ENCODE measurements around the gene ITPRIP.

Gene ITPRIP

DNA sequence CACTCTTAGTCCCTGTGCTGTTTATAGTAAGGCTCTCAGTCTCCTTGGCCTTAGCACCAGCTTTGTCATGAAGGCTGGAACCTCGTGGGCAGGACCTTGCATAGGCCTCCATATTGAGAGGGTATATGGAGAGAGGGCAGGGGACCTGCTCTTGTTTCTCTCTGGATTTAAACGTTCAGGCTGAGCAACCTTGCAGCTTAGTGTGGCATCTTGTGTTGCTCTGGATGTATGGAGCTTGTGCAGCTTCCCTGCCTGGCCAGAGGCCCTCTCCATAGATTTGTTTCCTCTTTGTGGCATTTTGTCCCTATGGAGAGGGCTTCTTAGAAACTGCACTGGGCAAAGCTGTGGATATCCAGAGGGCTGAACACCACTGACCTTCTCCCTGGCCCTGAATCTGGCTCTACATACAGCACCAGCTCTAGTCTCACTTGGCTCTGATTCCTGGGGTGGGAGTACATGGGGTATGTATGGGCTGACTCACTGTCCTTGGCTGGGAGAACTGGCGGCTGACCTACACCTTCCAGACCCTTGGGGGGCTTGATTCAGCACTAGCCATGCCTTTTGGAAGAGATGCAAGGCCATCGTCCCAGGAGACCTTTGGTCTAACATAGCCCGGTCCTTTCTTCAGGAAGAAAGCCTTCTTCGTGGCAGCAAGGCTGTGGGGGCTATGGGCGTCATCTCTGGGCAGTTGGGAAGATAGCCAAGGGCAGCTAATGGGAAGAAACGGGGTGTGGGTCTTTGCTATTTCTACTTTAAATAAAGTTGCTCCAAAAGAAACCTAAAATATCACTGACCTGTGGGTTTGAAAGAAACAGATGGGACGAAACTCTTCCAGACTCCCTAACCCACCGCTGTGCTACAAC is 30.5 kb downstream of the ITPRIP start:
- no peak for DNase-seq (ENCODE audit: low read depth)

DNA sequence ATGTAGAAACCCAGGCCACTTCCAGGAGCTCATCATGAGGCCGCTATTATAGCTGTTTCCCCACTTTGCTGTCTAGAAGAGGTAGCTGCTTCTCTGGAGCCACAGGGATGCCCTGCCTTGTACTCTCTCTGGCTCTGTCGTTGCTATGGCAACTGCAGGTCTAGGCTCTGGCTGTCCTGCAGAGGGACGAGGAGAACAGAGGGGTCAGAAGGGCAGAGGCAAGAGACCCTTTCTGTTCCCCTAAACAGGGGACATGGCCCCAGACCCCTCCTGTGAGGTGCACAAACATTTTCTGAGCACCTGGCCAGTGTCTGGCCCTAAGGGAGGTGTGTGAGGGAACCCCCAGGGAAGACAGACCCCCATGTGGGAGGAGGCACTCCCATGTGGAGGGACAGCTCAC is 31.4 kb downstream of the ITPRIP start:
- no peak for DNase-seq (ENCODE audit: low read depth)

DNA sequence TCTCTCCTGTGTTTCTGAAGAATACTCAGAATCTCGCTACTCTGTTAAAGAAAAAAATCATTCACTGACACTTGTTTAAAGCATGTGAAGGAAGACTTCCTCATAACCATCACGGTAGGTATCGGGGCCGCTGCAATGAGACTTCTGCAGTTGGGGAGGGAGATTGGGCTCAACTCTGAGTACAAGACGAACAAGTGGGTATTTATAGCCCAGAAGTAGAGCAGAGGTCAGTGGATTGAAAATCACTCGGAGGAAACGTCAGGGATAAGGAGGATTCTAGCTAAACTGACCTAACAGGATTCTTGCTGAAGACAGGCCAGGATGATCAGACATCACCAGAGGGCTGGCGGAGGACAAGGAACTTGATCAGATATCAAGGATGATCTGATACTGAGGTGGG is 33.3 kb downstream of the ITPRIP start:
- DNase-seq (ENCODE audit: low read depth) = no peak

DNA sequence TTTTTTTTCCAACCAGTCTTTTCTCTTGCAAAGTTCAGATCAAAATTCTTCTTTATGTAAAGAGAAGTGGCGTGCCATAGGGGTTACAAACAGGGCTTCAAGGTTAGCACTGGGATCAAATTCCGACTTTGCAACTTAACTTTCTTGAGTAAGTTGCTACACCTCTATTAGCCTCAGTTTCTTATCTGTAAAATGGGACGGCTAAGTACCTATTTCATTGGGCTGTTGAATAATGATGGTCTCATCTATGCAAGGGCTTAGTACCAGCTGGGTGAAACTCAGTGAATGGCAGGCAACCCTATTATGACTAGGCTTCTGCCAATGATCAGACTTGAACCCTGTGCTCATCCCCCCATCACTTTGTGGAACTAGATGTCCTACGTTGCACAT is 33.9 kb downstream of the ITPRIP start:
- DNase-seq (ENCODE audit: low read depth) = no peak

DNA sequence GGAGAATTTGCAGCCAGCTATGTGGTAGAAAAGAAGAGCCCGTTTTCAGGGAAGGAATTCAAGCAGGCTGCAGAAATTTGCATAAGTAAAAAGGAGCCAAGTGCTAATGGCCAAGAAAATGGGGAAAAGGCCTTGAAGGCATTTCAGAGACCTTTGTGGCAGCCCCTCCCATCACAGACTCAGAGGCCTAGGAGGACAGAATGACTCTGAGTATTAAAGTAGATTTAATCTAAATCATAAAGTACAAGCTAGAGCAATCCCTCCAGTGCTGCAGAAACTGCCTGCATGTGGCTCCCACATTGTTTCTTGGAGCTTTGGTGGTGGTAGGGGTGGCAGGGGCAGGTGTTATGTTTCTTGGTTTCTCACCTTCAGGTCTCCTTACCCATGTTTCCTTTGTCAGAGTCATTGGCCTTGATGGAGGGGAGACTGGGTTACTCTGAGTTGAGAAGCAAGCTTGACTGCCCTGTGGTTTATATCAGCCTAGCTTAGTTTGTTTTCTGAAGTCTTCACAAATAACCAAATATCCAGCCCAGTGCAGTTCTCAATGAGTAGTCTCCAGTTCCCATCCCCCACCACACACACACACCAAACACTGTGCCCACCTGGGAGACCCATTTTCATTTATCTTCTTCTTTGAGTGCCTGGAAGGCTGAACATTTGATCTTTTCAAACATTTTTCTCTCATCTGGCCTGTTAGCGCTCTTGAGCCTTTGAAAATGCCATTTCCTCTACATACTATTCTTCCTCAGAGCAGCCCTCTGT is 34.5 kb downstream of the ITPRIP start:
- DNase-seq (ENCODE audit: low read depth) = no peak

DNA sequence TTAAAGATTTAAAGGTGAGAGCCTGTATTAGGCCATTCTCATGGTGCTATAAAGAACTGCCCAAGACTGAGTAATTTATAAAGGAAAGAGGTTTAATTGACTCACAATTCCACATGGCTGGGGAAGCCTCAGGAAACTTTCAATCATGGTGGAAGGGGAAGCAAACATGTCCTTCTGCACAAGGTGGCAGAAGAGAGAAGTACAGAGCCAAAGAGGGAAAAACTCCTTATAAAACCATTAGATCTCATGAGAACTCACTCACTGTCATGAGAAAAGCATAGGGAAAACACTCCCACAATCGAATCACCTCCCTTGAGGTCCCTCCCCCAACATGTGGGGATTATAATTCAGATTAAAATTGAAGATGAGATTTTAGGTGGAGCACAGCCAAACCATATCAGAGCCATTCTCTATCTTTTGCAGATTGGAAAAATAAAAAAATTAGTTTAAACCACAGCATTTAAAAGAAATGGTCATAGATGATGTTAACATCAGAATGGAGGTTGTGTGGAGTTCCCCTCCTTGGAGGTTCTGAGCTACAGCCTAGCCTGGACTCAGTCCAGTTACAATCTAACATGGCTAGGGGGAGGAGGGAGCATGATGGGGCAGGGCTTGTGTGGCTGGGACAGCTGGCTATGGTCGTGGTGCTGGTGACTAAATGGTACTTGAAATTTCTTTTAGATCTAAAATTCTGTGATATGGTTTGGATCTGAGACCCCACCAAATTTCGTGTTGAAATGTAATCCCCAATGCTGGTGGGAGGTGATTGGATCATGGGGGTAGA is 36.2 kb downstream of the ITPRIP start:
- DNase-seq (ENCODE audit: low read depth) = no peak

DNA sequence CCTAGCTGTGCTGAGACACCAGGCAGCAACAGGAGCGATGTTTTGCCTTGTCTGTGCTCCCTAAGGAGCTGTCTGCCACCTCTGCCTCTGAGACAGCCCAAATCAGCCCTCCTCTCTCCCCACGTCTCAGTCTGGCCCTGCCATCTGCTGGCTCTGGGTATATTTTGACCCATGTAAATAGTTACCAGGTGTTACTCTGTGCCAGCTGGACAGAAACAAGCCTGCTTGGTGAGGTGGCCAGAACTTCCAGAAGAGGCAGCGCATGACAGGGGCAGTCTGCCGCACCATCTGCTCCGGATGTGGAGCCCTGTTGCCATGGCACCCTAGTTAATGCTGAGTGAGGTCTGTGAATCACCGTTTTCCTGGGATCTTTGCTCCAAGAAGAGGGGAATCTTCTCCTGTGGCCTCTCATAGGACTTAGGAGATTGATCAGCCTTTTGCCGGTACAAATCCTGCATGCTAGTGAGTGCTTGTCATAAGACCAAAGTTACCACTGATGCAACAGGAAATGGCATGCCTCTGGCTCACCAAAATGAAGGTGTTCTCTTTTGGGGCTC is 37.5 kb downstream of the ITPRIP start:
- DNase-seq (ENCODE audit: low read depth) = peak; percentile 95

DNA sequence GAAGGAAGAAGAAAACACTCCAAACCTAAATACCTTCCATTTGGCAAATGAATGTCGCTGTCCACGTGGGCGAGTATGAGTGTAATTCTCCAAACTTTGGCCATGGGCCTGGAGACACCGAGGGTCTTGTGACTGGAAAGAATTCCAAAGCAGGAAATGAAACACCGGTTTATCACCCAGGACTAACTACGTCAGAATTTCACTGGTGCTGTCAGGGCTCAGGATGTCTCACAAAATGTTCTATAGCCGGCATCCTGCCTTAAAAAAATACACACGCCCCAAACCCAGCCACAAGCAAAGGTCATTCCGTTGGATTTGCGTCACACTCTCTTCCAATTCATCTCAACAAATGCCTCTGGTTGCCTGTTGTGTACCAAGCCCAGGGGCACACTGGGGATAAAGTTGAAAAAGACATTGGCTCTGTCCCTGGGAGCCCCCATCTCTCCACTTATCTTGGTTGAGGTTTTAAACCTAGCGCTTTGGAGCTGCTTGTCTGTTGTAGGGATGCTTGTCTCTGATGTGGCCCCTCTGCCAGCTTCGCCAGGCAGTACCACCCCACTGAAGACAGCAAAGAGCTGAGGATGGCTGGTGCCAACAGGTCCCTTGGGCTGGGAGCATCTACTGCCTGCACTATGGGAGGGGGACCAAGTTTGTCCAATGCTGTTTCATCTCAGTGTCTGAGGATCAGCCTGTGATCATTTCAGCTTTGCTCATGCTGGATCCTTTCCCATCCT is 38.1 kb downstream of the ITPRIP start:
- peak; percentile 84 for DNase-seq (ENCODE audit: low read depth)

DNA sequence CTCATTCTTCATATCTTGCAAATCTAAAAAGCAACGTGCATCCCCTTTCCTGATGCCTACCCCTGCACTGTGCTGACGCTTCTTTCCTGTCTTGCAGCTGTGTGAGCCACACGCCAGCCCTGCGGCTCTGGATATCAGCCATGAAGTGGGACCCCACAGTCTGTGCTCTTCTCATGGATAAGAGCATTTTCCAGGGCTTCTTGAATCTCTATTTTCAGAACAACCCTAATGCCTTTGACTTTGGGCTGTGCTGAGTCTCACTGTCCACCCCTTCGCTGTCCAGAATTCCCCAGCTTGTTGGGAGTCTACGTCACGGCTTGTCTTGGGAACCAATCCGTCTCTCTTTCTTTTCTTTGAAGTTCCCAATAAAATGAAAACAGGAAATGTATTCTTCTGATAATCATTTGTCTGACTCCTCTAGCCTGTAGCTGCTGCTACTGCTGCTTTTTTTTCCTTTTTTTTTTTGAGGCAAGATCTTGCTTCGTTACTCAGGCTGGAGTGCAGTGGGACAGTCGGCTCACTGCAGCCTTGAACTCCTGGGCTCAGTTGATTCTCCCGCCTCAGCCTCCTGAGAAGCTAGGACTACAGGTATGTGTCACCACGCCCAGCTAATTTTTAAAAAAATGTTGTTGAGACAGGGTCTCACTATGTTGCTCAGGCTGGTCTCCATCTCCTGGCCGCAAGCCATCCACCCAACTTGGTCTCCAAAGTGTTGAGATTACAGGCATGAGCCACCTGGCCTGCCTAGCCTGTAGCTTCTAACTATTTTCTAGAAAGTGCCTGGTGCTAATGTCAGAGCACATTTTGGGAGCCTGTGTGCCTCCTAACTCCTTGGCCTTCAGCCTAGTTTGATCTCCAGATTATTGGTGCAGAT is 39.0 kb downstream of the ITPRIP start:
- DNase-seq (ENCODE audit: low read depth) = no peak

DNA sequence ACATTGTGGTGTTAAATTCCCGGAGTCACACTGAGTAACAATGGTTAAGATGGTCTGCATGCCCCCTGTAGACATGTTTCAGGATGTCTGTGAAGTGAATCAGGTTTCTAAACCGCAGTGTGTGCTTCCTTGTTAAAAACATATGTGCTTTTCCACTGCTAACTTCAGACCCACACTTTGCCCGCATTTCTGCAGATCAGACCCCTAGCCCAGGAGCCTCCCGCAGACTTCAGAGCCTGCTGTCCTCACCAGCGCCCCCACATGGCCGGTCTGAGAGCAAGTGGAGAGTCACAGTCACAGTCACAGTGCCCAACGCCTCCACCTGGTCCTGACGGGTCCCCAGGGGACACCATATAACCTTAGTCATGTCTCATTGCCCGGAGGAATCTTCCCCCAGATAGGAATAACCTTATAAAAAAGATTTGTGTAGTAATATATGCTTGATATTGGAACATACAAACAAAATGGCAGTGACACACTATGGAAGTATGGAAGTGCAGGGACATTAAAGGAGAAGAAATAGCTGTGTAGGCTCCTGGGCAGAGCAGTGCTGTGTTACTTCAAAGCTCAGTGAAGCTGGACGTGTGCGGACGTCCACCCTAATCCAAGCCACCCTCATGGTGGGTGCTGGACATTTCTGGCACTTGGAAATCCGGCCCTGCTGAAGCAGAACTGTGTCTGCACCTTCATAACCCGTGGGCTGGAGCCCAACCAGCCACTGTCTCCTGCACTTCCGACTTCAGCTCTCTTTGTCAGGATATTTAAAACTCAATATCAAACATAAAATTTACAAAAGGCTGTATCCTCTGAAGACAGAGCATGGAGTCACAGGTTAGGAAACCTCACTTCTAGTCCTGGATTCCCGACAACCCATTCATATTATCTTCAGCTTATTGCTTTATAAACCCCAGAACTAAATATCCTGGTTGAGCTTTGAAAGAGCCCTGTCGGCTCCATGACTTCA is 40.3 kb downstream of the ITPRIP start:
- no peak for DNase-seq (ENCODE audit: low read depth)

DNA sequence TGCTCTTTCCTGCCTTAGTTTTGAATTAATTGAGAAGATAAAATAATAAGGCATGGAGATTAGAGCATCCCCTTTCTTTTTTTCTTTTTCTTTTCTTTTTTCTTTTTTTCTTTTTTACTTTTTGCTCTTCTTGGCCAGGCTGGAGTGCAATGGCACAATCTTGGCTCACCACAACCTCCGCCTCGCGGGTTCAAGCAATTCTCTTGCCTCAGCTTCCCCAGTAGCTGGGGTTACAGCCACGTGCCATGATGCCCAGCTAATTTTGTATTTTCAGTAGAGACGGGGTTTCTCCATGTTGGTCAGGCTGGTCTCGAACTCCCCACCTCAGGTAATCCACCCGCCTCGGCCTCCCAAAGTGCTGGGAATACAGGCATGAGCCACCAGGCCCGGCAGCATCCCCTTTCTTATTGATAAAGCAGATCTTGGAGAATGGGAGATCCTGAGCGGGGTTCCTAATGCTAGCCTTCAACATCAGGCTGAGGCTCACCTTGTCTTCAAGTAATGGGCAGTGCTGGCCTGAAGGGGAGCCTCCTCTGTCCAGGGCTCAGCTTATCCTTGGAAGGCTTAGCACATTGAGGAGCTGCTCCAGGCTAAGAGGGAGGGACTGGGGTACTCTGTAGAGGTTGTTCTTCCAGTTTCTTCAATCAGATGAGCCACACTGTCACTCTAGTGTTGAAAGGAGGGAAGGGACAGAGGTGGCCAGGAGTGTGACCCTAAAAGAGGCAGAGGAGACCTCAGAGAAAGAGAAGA is 41.4 kb downstream of the ITPRIP start:
- DNase-seq (ENCODE audit: low read depth) = no peak

DNA sequence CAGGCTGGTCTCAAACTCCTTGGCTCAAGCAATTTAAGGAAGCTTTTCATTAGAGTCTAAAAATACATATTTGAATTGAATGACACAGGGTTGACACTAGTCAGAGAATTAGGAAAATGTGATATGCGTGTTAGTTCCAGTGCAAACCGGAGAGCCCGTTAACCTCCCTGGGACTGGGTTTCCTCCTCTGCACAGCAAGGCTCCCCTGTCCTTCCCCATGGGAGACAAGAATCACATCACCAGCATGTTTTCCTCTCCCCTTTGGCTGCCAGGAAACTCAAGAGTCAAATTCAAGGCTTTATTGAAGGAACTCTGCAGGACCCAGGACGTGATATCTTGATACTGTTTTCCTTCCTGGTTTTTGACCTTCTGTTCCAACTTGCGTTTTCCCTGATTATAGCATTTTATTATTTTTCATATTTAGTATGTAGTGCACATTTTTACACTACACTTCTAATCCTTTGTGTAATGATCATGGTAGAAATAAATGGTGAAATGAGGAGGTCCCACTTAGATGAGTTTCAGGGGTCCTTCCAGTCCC is 44.4 kb downstream of the ITPRIP start:
- no peak for DNase-seq (ENCODE audit: low read depth)

DNA sequence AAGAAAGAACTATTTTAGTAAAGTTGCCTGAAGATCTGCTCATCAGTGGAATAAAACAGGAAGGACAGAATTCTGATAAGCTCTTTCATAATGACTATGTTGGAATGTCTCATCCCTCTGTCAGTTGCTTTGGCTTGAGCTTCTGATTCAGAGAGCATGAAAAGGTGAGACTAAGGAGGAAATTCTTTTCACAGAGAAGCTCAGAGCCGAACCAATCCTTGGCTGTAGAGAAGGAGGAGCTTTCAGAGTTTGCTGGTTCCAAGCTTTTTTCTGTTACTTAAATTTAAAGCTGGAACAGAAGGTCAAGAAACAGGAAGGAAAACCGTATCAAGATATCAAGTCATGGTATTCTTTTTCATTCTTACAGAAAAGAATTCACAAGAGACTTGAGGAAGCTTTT is 45.3 kb downstream of the ITPRIP start:
- peak; percentile 10 for DNase-seq (ENCODE audit: low read depth)

DNA sequence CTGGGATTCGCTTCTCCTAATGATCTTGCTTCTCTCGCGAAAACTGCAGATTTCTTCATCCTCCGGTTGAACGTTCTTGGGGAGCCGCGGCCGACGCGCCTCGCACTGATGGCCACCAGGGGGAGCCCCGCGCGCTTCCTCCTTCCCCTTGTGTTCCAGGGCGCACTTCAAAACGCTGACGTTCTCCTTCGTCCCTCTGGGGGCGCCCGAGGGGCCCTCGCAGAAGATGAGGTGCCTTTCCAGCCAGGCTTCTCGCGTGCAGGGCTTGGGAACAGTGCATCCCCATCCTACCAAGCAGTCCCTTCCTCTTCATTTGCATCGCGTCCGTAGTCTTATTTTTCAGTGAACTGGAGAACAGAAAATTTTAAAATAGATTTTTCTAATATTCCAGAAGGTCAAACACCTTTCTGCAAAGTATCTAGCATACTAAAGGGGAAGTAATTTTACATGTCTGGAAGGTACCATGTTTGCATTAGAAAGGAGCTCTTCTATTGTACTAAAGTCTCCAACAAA is 46.8 kb downstream of the ITPRIP start:
- peak; percentile 29 for DNase-seq (ENCODE audit: low read depth)

DNA sequence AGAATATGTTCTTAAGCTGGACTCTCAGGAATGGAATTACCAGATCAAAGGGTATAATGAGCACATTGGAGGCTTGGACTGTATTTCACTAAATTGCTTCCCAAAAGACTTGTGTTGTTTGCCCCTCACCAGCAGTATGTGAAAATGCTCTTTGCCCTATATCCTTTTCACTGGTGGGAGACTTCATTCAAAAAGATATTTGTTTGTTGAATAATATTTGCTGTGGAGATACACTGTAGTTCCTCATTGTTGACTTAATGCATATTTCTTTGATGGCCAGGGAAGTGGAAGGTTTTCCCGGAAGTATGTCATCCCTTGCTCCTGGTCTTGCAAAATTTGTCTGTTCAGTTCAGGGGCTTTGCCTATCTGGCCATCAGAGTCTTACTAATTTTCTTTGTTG is 49.9 kb downstream of the ITPRIP start:
- no peak for DNase-seq (ENCODE audit: low read depth)

DNA sequence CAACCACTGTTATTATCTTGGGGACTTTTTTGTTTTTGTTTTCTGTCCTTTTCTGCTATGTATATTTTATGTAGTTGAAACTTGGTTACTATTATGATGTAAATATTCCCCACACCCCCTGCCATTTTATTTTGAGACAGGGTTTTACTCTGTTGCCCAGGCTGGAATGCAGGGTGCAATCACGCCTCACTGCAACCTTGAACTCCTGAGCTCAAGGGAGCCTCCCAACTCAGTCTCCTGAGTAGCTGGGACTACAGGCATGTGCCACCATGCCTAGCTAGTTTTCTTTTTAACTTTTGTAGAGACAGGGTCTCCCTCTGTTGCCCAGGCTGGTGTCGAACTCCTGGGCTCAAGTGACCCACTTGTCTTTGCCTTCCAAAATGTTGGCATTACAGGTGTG is 51.3 kb downstream of the ITPRIP start:
- no peak for DNase-seq (ENCODE audit: low read depth)

DNA sequence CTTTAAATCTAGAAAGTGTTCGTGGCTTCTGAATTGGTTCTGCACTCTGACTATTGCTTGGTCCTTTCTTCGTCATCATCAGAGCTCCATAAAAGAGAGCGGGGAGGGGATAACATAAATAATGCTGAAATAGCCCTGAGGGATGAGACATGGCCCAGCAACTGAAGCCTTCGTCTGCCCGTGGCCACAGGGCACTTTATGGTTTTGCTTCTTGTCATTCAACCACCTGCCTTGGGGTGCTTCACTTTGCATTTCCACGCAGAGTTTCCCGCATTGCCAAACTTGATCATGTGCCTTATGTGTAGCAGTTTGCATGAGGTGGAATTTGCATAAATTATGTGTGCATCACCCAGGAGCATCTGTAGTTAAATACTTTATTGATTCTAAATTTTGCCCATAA is 53.4 kb downstream of the ITPRIP start:
- DNase-seq (ENCODE audit: low read depth) = no peak

DNA sequence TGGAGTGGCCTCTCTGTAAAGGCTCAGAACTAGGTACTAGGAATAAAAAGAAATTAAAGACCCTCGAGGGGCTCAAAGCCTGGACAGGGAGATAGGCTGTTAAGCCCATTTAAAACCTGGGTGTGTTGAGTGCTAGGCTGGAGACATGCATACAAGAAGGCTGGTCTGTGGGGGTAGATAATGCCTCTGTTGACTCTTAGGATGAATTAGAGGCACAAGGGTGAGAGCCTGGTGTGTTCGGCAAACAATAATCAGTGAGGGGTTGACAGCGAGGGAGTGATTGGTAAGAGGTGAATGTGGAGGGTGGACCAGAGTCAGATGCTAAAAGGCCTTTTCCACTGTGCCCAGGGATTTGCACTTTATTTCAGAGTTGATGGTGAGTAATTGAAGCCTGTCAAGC is 56.6 kb downstream of the ITPRIP start:
- DNase-seq (ENCODE audit: low read depth) = no peak
